Measurements from ENCODE around the gene THAP7.

GRCh38 chr22:20996031-20996410 lies 5.9 kb downstream of the THAP7 start:
- TF ChIP-seq CTCF (IDR thresholded peaks at IDR 0.05) = no peak
- TF ChIP-seq POLR2A (IDR thresholded peaks at IDR 0.05) = no peak

Measured in adrenal gland (tissue), 5 donors.